Right lobe of liver (tissue), 4 donors: ENCODE results near the gene SIK3.

ENCODE experiments used
- CTCF ChIP-seq, 4 donors: fragments of 200-600 bp in 3 of 4; fragments of 450-650 bp in 1 of 4; IDR thresholded peaks; one replicate each; pipeline versions ENCODE4 v1.5.1 to v1.8.0; 2016 to 2022; ENCODE audit warnings: antibody characterized with exemption in 4 of 4, mild to moderate bottlenecking in 2 of 4
- POLR2A ChIP-seq: fragments of 450-650 bp; IDR thresholded peaks from one replicate; pipeline ENCODE4 v1.6.1; 2017; ENCODE audit warnings: antibody characterized with exemption, mild to moderate bottlenecking
- donor health status: DM: no; HTN: no; CAD: no.
- donor health status: DM: no; HTN: no; CAD: no.
- donor health status: DM: no; HTN: yes; CAD: no.

- no peak for TF ChIP-seq CTCF (IDR thresholded peaks at IDR 0.05)
- TF ChIP-seq POLR2A, result no peak
Observed at GRCh38 chr11:116853461-116854073, 244.7 kb downstream of the SIK3 start.
